HG02588 (cell line): ENCODE data around the gene CACNA1C.

ENCODE experiments used
- ATAC-seq: cut with Tn5 transposase; IDR thresholded peaks from one replicate; pipeline ENCODE4 v1.9.1; 2021; ENCODE audit warnings: mild to moderate bottlenecking, moderate library complexity; ENCODE audit not compliant: unreplicated experiment

The CACNA1C gene

GRCh38 chr12:2589381-2589780, 536.6 kb downstream of the CACNA1C start:
- ATAC-seq = no peak

GRCh38 chr12:2593045-2593444, 540.3 kb downstream of the CACNA1C start:
- ATAC-seq = no peak

GRCh38 chr12:2596441-2596840, 543.7 kb downstream of the CACNA1C start:
- ATAC-seq = no peak

GRCh38 chr12:2605301-2605700, 552.5 kb downstream of the CACNA1C start:
- no peak for ATAC-seq

- no peak for ATAC-seq
Observed at GRCh38 chr12:2606186-2606910, 553.6 kb downstream of the CACNA1C start.

DNA sequence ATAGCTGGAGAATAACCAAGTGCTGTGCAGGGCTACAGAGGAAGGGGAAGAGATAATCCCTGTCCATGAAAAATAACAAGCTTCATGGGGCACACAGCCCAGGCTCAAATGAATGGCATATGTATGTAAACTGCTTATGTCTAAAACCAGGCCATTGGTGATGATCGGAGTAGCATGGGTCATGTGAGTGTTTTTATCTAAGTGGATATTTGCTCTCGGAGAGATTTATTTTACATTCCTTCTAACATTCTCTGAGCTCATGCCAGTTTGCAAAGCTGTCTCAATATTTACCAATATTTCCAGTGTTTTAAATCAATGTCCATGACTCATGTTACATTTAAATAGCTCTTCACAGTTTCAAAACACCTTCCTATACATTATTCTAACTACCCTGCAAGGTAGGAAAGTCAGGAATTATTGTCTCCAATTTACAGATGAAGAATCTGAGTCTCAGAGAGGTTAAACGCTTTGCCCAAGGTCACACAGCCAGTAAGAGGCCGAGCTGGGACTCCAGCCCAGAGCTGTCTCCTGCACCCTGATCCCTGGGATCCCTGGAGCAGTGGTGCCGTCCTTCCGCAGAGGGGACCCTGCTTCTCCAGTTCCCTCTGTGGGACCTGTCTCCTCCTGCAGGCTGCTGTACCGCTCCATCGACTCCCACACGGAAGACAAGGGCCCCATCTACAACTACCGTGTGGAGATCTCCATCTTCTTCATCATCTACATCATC, 555.3 kb downstream of the CACNA1C start:
- no peak for ATAC-seq

GRCh38 chr12:2608608-2608945, 555.8 kb downstream of the CACNA1C start:
- ATAC-seq = no peak

DNA sequence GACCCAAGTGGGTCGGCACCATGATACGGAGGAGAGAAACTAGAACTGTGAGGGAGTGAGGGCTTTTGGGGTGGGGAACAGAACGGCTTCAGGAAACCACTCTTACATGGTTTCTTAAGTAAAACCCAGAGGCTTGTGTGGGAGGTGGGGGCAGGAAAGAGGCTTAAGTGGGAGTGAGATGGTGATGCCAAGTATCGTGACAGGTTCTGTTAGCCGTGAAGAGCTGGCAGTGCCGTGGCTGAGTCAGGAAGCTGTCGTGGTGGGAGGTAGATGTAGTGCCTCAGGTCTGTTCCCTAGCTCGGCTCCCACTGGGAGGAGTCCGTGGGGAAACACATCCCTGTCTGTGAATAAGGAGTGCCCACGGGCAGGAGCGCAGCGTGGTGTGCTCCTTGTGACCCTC, 556.2 kb downstream of the CACNA1C start:
- ATAC-seq = no peak

DNA sequence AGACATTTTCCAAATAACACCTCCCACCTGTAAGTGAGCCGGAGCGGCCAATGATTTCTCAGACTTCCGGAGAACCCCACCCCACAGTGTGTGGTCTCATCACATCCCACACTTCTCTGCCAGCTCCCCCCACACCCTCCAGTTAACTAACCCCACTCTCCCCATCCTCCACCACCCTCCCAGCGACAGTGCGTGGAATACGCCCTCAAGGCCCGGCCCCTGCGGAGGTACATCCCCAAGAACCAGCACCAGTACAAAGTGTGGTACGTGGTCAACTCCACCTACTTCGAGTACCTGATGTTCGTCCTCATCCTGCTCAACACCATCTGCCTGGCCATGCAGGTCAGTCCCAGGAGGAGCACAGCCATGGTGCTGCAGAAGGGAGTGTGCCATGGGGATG, 557.6 kb downstream of the CACNA1C start:
- ATAC-seq = no peak

DNA sequence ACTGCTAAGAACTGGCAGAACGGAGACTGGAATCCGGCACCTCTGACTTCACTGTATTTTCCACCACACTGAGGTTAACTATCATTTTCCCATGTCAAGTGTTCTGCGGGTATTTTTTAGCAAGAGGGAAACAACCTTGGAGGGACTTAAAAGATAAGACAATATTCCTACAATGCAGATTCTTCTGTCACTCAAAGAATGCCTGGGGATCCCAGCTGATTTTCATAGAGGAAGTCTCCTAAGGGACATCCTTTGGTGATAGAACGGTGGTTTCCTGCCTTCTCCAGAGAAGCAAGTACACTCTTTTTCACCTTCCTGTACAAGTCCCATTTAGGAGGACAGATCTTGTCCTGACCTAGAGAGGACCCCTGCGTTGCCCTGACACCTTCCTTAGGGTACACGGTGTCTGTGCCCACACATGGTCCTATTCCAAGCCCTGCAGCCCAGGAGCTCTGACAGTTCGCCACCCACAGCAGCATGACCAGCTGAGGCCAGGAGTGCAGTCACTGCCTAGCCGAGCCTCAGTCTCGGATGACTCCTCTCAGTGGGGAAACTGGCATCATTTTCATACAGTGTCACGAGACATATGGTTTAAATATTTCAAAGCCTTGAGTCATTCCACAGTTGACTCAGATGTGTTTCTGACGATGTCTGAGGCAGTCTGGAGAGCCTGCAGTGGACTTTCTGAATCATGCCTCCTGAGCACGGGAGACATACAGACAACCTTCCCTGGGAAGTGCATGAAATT, 560.7 kb downstream of the CACNA1C start:
- ATAC-seq = peak; percentile 47

DNA sequence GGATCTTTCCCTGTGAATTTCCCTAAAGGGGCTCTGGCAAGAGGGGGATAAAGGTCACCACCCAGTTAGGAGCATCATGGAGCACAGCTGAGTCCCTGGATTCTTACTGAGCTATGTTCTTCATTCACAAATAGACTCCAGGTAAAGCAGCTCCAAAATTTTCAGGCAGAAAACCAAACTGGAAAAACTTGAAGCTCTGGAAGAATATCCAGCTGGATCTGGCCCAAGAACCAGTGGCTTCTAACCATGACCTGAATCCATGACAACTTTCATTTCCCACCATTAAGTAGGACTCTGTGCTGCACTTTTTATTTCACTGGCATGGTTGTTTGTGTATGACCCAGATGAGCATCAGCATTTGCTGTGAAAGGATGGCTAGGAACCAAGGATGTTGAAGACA, 561.6 kb downstream of the CACNA1C start:
- ATAC-seq = no peak

DNA sequence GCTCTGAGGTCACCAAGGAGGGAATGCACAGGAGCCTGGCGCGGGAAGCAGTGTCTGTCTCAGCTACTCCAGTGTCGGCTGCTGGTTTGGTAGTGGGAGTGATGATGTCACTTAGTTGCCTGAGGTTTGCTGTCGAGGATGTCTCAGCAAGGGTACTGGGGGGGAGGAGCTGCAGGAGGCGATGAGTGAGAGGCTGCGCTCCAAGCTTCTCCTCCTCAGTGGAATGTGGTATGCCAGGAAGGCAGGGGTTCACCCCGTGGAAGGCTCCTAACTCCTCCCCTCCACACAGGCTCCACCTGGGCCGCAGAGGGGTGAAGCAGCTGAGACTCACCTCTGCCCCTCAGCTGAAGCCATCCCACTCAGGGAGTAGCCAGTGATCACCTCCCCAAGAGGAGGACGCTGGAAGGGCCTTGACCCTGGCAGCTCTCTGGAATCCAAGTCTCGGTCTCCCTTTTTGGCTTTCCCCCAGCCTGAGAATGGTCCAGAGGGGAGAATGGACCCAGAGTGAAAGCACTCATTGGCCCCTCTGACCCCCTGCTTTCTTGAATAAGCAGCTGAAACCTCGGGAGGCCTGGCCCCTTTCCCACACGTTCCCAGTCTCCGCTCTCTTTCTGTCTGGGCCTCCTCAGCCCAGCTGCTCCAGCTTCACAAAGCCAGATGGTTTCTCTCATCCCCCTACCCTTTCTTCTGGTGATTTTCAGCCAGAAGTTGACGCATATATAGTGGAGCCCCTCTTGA, 563.0 kb downstream of the CACNA1C start:
- no peak for ATAC-seq

- no peak for ATAC-seq
Observed at GRCh38 chr12:2616763-2617162, 564.0 kb downstream of the CACNA1C start.

GRCh38 chr12:2617365-2617764, 564.6 kb downstream of the CACNA1C start:
- no peak for ATAC-seq

GRCh38 chr12:2618291-2618995, 565.7 kb downstream of the CACNA1C start:
- no peak for ATAC-seq

- ATAC-seq = no peak
Observed at GRCh38 chr12:2619136-2619535, 566.3 kb downstream of the CACNA1C start.

DNA sequence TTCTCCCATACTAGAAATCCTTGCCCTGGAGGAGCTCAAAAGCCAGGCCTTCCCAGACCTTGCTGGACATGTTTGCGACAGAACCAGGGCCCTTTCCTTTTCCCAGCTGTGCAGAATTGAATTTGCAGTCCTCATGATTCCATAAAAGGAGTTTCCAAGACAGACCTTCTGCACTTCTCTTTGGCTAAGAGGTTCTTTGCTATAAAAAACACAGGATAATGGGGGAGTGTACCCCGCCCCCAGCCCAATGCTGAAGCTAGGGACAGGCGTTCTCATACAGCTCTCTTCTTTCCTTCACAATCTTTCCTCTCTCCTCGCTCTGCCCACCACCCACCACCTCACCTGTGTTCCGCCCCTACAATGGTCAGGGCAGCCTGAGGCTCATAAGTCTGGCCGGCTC, 569.7 kb downstream of the CACNA1C start:
- ATAC-seq = no peak

- no peak for ATAC-seq
Observed at GRCh38 chr12:2623472-2623871, 570.7 kb downstream of the CACNA1C start.

DNA sequence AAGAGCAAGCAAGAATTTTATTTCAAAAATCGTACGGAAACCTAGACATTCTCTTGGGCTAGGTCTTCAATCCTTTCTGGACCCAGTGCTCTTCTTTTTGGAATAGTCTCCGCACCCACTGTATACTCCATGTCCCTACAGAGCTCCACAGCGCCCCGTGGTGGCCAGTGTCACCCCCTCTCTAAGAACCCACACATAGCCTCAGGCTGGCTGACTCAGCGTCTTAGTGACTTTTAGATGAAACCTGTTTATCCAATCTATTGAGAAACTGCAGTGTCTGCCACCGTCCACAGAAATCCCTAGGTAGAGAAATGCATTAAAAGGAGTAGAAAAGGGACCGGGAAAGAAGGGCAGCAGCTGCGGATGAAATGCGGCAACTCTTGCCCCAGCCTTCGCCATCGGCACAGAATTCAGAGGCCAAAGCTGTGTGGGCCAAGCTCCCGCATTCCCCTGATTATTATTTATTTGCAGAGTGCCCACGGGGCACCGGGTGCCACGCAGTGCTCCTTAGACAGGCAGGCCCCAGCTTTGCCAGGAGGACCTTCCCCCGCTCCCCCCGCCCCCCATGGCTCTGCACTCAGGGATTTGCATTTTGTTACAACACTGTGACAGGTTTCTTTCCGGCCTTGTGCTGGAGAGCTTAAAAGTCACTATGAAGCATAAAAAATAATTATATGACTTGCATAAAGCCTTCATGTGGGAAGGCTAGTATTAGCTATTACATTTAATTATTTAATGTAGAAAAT, 571.9 kb downstream of the CACNA1C start:
- ATAC-seq = no peak

- ATAC-seq = no peak
Observed at GRCh38 chr12:2625289-2625612, 572.5 kb downstream of the CACNA1C start.
